ENCODE results near the gene TPCN2.

TPCN2 gene

DNA sequence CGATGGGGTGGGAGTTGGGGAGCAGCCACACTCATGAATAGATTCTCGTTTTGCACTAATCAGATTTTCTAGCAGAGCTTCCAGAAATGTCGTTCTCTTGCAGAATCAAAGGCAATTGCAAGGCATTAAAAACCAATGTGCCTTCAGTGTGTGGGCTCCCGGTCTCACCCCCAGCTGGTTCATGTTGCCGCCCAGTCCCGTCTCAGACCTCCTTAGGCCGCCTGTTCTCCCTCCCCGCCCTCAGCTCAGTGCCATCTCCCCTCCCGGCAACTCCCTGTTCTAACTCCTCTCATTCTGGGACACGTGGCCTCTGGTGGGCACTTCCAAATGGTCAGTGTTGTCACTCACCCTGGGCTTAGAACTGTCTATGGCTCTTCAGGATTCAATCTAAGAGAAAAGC is 64.5 kb downstream of the TPCN2 start:
- no peak for DNase-seq (ENCODE audit: low spot score)

- DNase-seq (ENCODE audit: low spot score) = no peak
Measured at GRCh38 chr11:69113646-69114340, 65.1 kb downstream of the TPCN2 start.

DNA sequence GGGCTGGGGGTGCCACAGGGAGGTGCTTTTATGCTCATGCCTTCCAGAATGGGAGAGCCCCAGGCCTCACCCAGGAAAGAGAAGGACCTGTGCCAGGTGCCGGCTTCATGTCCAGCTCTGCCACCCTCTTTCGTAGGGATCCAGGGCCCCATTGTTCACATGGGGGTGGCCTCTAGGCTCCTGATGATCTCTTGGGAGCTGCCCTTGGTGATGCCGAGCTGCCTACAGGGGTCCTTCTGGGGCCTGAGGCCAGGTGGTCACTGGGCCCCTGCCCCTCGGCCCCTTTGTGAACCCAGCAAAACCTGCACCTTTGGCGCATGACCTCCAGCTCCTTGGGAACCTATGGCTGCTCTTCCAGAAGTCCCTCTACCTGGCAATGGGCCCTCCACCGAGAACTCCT is 65.6 kb downstream of the TPCN2 start:
- DNase-seq (ENCODE audit: low spot score) = no peak

- DNase-seq (ENCODE audit: low spot score) = no peak
Measured at GRCh38 chr11:69114811-69115523, 66.2 kb downstream of the TPCN2 start.

DNA sequence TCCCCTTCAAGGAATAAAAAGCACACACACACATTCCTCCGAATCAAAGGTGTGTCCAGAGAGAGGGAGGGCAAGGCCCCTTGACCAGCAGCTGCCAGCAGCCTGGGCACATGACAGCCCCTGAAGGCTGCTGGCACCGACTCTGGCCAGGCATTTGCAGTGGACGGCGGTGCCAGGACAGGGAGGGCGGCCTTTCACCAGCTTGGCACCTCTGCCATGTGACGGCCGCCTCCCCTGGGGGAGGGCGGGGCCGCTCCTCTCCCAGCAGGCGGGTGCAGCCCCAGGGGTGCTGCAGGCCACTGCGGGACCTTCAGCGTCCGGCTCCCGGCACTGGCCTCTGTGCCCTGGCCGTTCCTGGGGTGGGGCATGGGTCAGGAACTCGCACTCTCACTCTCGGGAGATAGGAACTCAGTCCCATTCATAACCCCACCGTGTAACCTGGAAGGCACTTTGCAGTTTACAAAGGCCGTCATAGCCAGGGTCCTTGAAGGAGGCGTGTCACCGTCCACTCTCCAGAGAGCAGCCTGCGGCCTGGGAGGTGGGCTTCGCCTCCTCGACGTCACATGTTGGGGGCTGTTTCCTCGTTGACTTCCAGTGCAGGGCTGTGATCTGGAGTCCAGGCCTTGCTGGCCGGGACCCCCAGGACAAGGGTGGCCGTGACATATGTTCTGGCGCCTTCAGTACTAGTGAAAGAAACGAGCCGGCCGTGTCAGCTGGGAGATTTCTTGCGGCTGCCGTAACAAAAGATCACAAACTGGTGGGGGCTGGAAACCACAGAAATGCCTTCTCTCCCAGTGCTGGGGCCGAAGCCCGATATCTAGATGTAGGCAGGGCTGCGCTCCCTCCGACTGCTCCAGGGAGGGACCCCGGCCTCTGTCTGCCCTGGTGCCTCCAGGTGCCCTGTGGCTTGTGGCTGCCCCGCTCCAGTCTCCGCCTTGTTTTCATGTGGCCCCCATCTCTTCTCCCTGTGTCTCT is 67.1 kb downstream of the TPCN2 start:
- no peak for DNase-seq (ENCODE audit: low spot score)

DNA sequence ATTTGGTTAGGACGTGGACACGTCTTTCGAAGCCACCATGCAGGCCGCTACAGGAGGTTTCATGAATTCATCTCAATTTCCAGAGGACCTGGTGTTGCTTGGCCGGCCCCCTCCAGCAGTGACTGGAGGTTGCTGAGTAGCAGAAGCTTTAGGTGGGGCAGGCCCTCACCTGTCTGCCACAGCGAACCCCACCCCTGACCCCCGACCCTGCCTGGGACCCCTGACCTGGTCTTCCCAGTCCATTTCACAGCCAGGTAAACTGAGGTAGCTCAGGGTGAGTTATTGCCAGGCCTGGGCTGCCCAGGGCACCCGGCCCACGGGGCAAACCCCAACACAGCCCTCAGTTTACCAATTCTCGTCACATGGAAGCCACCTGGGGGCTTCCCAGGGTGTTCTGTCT is 67.9 kb downstream of the TPCN2 start:
- no peak for DNase-seq (ENCODE audit: low spot score)

GRCh38 chr11:69119190-69119589 is 70.5 kb downstream of the TPCN2 start:
- no peak for DNase-seq (ENCODE audit: low spot score)

GRCh38 chr11:69120096-69120875 is 71.6 kb downstream of the TPCN2 start:
- DNase-seq (ENCODE audit: low spot score) = no peak

DNA sequence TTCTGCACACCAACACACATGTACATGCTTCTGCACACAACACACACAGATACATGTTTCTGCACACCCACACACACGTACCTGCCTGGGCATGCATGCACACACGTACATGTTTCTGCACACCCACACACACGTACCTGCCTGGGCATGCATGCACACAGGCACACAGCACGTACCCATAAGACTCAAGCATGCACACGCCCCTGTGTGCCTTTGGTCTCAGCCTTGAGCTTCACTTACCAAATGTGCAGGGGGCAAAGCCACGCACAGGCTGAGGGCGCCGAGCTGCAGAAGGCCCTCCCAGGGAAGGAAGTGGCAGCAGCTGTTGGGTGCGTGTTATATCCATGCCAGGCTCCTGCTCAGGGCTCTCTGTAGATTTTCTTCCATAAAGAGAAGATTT is 72.3 kb downstream of the TPCN2 start:
- no peak for DNase-seq (ENCODE audit: low spot score)

DNA sequence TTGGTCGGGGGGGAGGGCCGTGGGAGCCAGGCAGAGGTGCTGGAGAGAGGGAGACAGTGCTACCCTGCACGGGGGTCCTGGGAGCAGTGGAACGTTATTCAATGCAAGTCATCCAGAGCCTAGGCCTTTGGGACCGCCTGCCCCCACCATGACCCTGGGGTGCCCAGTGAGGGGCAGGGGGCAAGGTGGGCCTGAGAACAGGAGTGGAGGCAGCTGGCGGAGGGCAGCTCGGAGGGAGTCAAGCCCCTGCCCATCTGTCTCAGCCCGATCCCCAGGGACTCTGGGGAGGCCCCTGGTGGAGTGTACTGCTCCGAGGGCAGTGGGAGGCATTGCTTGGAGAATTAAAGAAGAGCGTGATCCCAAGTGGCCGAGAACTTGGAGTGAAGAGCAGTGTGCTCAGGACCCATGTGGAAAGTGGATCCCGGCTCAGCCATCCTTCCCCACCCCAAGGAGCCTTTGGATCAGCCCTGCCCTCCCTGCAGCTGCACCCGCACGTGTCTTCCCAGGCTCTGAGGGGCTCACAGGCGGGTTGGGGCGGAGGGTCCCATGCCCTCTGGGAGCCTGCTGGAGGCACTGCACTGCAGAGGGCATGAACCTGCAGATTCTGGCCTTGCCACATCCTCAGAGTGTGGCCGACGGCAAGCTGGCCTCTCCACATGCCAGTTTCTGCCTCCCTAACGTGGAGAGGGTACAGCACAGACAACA is 73.0 kb downstream of the TPCN2 start:
- DNase-seq (ENCODE audit: low spot score) = no peak

GRCh38 chr11:69122326-69122629 is 73.5 kb downstream of the TPCN2 start:
- DNase-seq (ENCODE audit: low spot score) = no peak

DNA sequence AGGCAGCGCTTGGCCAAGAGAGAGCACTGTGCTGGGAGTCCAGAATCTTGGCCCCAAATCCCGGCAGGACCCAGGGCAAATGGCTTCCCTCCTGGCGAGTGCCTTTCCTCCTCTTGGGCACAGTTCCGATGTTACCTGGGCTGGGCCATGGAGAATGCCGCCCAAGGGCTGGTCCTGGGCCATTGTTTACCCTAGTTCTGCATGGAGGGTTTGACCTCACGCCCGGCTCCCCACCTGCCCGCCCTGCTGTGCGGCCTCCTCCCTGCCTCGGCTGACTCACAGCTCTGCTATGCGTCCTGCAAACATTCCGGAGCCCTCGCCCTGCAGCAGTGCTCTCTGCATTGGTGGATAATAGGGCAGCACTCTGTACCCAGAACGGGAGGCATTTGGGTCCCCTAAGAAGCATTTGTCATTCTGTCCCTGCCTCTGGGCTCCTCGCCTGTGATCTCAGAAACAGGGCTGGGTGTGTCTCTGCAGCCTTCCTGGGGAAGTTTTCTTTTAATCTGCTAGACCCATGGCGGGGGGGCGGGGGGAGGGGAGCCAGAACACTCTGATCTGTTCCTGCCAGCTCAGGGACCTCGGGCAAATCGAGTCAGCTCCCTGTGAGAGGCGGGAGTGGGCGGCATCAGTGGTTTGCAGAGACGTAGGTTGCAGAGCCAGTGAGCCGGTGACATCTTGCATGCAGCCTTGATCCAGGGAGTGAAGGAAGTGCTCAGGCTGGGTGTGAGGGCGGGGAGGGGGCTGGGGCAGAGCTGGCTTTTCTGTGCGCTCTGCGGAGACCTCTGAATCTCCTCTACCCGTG is 74.1 kb downstream of the TPCN2 start:
- DNase-seq (ENCODE audit: low spot score) = no peak

- DNase-seq (ENCODE audit: low spot score) = no peak
Measured at GRCh38 chr11:69123593-69124545, 75.1 kb downstream of the TPCN2 start.

DNA sequence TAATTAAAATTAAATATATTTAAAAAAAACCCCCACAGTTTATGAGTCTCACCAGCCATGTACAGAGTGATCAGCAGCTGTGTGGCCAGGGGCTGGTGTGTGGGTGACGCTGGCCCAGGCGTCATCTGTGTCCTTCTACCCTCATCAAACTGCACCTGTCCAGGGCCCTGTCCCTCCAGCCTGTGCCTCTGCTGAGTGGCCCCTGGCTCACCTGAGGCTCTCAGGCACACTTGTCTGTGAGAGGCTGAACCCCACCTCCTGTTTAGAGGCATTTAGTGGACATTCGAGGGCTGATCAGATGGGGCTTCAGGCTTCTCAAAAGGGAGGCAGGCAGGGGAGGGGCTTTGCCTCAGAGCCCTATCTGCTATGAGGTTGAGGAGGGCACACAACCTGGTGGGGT is 77.1 kb downstream of the TPCN2 start:
- DNase-seq (ENCODE audit: low spot score) = no peak

GRCh38 chr11:69126286-69126685 is 77.6 kb downstream of the TPCN2 start:
- DNase-seq (ENCODE audit: low spot score) = no peak

- DNase-seq (ENCODE audit: low spot score) = no peak
Measured at GRCh38 chr11:69127081-69127850, 78.5 kb downstream of the TPCN2 start.

GRCh38 chr11:69127884-69128283 is 79.2 kb downstream of the TPCN2 start:
- DNase-seq (ENCODE audit: low spot score) = no peak

GRCh38 chr11:69129053-69129452 is 80.3 kb downstream of the TPCN2 start:
- no peak for DNase-seq (ENCODE audit: low spot score)

DNA sequence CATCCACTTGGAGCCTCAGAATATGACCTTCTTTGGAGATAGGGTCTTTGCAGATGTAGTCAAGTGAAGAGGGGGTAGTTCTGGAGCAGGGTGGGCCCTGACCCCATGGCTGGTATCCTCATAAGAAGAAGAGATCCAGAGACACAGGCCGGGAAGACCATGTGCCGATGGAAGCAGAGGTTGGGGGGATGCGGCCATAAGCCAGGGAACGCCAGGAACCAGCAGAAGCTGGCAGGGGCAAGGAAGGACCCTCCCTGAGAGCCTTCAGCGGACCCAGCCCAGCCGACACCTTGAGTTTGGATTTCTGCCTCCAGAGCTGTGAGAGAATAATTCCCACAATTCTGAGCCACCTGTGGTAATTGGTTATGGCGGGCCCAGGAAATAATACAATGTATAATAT is 80.9 kb downstream of the TPCN2 start:
- no peak for DNase-seq (ENCODE audit: low spot score)
